ENCODE measurements around the gene PSKH1.

DNA sequence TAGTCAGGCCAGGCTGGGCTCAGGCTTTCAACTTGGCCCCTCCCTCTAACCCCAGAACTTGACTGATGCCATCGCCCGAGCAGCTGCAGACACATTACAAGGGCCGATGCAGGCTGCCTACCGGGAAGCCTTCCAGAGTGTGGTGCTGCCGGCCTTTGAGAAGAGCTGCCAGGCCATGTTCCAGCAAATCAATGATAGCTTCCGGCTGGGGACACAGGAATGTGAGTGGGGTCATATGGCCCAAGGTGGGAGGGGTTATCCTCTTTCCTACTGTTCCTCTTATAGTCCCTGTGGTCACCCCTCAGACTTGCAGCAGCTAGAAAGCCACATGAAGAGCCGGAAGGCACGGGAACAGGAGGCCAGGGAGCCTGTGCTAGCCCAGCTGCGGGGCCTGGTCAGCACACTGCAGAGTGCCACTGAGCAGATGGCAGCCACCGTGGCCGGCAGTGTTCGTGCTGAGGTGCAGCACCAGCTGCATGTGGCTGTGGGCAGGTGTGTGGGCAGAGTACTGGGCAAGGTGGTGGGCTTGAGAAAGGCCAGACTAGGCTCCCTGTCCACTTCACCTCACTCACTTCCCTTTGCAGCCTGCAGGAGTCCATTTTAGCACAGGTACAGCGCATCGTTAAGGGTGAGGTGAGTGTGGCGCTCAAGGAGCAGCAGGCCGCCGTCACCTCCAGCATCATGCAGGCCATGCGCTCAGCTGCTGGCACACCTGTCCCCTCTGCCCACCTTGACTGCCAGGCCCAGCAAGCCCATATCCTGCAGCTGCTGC, 10.5 kb upstream of the PSKH1 start:
- TF ChIP-seq, protein P1, sequence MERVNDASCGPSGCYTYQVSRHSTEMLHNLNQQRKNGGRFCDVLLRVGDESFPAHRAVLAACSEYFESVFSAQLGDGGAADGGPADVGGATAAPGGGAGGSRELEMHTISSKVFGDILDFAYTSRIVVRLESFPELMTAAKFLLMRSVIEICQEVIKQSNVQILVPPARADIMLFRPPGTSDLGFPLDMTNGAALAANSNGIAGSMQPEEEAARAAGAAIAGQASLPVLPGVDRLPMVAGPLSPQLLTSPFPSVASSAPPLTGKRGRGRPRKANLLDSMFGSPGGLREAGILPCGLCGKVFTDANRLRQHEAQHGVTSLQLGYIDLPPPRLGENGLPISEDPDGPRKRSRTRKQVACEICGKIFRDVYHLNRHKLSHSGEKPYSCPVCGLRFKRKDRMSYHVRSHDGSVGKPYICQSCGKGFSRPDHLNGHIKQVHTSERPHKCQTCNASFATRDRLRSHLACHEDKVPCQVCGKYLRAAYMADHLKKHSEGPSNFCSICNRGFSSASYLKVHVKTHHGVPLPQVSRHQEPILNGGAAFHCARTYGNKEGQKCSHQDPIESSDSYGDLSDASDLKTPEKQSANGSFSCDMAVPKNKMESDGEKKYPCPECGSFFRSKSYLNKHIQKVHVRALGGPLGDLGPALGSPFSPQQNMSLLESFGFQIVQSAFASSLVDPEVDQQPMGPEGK (CRISPR knock-in tag; IDR thresholded peaks at IDR 0.05; ENCODE audit: borderline replicate concordance) = no peak
- TF ChIP-seq PPARA (CRISPR knock-in tag; IDR thresholded peaks at IDR 0.05; ENCODE audit: borderline replicate concordance) = no peak
- no peak for TF ChIP-seq ESRRG (CRISPR knock-in tag; IDR thresholded peaks at IDR 0.05)
- TF ChIP-seq ZFP3 (CRISPR knock-in tag; IDR thresholded peaks at IDR 0.05) = no peak
- no peak for TF ChIP-seq ZFP30 (CRISPR knock-in tag; IDR thresholded peaks at IDR 0.05)
- no peak for TF ChIP-seq ZNF8 (CRISPR knock-in tag; IDR thresholded peaks at IDR 0.05)
- TF ChIP-seq TCF4 (CRISPR knock-in tag; IDR thresholded peaks at IDR 0.05; ENCODE audit: borderline replicate concordance) = no peak
